ENCODE results near the gene ASB16. TPM values are rescaled to one million over a fixed set of nuclear protein-coding genes. Genes with fewer than 3 reads are reported as not detected.

Gene ASB16
- total RNA-seq, 1 donor from 2014 or later = not detected

DNA sequence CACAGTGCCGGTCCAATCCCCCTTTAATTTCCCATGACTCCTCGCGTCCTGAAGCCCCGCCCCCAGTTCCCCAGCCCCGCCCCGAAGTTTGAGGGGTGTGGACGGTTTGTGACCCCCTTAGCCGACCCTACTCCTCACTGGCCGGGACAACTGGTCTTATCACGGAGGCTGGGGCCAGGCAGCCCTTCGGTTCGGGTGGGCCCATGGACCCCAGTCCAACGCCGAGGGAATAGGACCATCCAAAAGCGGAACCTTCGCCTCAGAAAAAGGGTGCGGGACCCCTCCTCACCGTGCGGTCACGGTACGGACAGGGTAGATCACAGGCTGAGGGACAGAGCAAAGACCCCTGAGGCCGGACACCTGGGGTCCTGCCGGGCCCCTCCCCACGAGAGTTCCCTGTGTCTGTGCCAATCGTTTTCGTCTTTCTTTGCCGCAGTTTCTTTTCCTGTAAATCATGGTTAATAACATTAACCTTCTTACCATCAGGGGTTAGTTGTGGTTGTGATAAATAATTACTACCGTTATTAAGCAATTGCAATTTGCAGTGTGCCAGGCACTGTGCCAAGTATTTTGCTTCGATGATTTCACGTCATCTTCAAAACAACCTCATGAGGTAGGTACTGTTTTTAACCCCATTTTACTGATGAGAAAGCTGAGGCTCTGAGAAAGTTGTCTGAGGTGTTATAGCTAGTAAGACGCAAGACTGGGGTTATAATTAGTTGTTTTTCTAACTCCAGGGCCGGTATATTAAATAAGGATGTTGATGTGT is 16.8 kb downstream of the ASB16 start:
- peak; percentile 82 for DNase-seq (ENCODE audit: low read depth)

- no peak for DNase-seq (ENCODE audit: low read depth)
Measured at GRCh38 chr17:44188576-44189403, 18.3 kb downstream of the ASB16 start.

DNA sequence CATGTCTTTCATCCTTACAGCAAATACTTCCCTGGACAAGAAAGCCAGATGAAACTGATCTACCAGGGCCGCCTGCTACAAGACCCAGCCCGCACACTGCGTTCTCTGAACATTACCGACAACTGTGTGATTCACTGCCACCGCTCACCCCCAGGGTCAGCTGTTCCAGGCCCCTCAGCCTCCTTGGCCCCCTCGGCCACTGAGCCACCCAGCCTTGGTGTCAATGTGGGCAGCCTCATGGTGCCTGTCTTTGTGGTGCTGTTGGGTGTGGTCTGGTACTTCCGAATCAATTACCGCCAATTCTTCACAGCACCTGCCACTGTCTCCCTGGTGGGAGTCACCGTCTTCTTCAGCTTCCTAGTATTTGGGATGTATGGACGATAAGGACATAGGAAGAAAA is 20.0 kb downstream of the ASB16 start:
- no peak for DNase-seq (ENCODE audit: low read depth)

GRCh38 chr17:44191369-44191768 is 20.9 kb downstream of the ASB16 start:
- DNase-seq (ENCODE audit: low read depth) = no peak

DNA sequence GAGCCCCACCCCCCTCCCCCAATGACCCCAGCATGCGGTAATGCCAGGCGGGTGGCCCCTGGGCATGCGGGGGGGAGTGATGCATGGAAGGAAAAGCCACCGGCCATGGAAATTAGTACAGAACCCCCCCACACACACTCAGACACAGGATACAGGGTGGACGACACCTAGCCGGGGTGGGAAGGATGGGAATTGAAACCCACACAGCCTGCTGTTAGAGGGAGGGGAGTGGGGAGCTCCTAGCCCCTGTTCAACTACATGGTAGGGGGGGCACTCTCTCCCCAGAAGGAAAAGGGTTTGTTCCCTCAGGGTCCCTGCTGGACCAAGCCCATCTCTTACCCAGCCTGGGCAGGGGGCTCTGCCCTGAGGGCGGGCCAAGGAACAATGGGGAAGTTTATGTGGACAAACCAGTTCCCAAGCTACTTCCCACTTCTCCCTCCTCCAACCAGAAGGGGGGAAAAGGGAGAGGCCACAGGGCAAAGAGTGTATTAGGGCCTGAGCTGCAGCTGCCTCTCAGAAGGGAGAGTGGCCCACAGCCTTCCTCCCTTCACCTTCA is 21.5 kb downstream of the ASB16 start:
- no peak for DNase-seq (ENCODE audit: low read depth)

DNA sequence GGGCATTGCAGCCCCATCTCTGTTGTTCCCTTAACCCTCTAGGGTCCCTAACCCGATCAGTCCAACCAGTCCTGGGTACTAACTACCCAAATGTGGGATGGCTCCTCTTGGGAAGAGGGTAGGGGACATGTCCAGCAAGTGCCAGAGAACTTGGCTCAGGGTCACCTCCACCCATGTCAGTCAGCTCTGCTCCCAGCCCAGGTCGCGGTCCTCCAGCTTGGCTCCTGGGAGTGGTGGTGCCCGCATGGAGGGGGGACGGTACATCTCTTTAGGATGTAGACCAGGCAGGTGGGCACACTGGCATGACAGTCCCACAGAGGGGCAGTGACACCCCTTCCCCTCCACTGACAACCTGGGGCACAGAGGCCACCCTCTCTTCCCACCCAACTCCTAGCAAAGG is 22.2 kb downstream of the ASB16 start:
- DNase-seq (ENCODE audit: low read depth) = no peak

- no peak for DNase-seq (ENCODE audit: low read depth)
Measured at GRCh38 chr17:44193326-44194084, 23.0 kb downstream of the ASB16 start.

- DNase-seq (ENCODE audit: low read depth) = no peak
Measured at GRCh38 chr17:44197107-44197506, 26.6 kb downstream of the ASB16 start.

DNA sequence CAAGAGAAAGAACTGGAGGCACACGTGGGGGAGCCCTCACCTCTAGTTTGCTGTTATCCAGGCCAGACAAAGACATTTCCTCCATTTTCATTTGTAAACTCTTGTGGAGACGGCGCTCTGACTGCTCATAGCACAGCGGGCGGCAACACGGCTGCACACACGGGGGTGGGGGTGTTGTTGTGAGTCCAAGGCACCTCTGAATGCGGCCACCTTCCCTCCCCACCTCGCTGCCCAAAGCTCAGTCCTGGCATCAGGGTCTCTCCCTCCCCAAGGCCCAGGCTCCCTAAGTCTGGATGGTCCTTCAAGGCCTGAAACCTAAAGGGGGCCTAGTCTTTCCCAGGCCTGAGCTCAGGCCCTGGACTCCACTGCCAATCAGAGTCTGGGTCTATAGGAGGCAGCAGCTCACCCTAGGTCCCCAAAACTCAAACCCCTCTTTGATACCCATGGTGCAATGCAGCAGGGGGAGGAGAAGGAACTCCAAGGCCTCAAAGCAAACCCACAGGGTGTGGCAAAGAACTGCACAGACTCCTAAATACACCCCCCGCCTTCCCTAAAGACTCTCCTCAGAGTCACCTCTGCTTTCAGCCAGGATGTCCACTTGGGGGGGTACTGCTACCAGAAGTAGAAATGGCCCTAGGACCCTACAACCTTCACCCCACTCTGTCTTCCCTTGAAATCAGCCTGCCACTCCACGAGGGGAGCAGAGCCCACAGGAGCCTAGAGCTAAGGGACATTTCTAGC is 27.6 kb downstream of the ASB16 start:
- DNase-seq (ENCODE audit: low read depth) = no peak

GRCh38 chr17:44198721-44199552 is 28.4 kb downstream of the ASB16 start:
- no peak for DNase-seq (ENCODE audit: low read depth)

GRCh38 chr17:44199553-44200477 is 29.3 kb downstream of the ASB16 start, which contains the start of gene ATXN7L3:
TSS of gene ATXN7L3 (minus strand) at chr17:44199884. CDS start at chr17:44198070, 1,814 bp downstream.
- DNase-seq (ENCODE audit: low read depth) = peak; percentile 86

- DNase-seq (ENCODE audit: low read depth) = no peak
Measured at GRCh38 chr17:44200478-44201155, 30.1 kb downstream of the ASB16 start.

DNA sequence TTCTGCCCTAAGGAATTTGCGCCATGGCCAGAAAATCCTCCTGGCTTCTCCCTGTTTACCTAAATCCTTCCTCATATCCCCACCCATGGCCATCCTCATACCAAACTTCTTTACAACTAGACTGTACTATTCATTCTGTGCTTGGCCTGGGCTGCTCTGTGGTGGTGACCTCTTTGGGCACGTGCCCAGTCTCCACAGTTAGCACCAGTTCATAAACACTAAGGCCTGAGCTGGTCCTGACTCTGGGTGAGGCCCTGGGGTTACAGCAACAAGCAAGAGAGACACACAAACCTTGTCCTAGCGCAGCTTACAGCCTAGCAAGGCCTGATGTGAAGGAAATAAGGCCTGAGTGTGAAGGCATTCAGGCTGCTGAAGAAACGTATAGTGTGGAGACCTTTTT is 32.3 kb downstream of the ASB16 start:
- DNase-seq (ENCODE audit: low read depth) = no peak

DNA sequence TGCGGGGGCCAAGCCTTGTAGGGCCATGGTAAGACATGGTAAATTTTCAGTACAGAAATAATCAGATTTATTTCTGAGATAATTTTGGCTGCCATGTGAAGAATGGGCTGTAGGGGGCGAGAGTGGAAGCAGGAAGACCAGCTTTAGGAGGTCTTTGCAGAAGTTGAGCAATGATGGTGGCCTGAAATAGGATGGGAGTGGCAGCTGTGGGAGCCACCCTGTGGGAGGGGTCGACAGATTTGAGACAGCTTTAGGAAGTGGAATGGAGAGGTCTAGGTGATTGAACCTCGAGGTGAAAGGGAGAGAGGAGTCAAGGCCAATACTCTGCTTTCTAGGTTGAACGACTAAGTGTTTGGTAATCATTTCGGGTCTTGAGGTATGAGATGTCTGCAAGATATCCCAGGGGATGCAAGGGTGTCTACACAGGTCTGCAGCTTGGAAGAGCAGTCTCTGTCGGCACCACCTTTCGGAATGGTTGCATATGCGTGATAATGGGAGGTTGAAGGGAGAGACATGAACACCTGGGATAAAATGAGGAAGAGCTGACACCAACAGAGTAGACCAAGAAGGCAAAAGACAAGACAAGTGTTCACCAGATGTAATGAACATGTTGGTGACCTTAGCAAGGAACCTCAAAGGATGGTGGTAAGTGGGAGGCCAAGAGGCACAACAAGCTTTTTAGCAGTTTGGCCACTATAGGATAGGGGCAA is 33.4 kb downstream of the ASB16 start:
- peak; percentile 56 for DNase-seq (ENCODE audit: low read depth)

GRCh38 chr17:44204441-44204882 is 34.0 kb downstream of the ASB16 start:
- DNase-seq (ENCODE audit: low read depth) = no peak

DNA sequence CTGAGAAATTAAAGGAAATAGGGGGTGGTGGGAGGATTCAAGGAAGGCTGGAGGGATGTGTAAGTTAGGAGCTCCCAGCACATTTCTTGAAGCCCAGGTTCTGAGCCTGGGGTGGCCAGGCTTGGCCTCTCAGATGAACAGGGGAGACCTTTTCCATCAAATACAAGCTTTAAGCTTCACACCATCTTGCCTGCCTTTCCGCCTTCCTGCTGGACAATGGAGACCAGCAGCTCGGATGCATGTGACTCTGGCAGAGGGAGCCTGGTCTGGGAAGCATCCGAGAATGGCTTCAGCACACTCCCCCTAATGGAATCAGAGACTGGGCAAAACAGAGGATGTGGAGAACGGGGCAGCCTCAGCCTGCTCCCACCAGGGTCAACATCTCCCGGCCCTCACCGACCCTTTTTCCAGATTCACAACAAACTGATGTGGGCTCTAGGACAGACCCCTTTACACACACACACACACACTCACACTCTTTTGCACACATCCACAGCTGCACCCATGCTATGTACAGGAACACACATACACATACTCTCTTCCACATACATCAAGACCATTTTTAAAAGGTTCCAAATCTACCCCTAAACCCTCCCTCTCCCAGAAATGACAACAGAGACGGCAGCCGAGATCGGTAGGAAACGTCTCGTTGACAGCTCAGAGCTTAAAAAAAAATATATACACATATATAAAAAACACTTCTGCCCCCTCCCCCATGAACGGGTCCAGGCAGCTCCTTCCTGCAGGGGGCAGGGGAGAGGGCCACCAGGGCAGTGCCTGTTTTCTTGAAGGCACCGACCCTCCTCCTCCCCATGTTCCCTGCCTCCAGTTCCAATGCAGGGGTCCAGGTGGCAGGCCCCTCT is 35.7 kb downstream of the ASB16 start:
- no peak for DNase-seq (ENCODE audit: low read depth)

GRCh38 chr17:44206825-44207155 is 36.3 kb downstream of the ASB16 start:
- no peak for DNase-seq (ENCODE audit: low read depth)

Measured in renal cortical epithelial cell (primary cell).